HG02642 (cell line): ENCODE data around the gene PPIP5K2.

Experiments used
- ATAC-seq: cut with Tn5 transposase; IDR thresholded peaks from one replicate; pipeline ENCODE4 v1.9.1; 2021; ENCODE audit warnings: mild to moderate bottlenecking; ENCODE audit not compliant: unreplicated experiment, poor library complexity

Gene PPIP5K2

GRCh38 chr5:103235891-103236290 lies 115.8 kb downstream of the PPIP5K2 start:
- ATAC-seq = no peak

DNA sequence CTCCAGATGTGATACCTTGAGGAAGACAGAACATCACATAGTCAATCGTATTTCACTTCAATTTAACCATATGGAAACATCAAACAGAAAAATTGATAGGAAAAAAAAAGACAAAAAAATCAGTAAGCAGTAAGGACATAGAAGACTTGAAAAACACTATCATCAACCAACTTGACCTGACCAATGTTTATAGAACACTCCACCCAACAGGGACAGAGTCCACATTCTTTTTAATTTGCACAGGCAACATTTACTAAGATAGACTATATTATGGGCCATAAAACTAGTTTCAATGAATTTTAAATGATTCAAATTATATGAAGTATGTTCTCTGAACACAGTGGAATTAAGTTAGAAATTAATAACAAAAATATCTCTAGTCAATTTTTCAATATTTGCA lies 117.7 kb downstream of the PPIP5K2 start:
- ATAC-seq = no peak

- no peak for ATAC-seq
Observed at GRCh38 chr5:103243665-103244064, 123.6 kb downstream of the PPIP5K2 start.

DNA sequence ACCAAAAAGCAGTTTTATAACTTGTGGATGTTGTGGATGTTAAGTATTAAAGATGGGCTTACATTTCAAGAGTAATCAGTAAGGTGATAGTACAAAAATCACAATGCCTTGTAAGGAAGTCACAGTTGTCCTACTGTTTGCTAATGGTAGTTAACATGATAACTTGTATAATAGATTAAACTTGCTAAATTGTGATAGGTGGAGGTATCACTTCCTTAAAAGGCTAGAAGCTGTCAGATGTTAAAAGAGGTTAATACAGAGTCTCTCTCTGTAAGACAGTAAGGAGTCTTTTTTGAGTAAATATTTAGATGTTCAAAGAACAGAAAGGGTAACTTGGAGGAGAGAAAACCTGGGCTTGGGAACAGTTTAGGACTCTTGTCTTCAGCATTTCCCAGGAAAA lies 124.3 kb downstream of the PPIP5K2 start:
- no peak for ATAC-seq

GRCh38 chr5:103245761-103246160 lies 125.7 kb downstream of the PPIP5K2 start:
- ATAC-seq = no peak

GRCh38 chr5:103247118-103247517 lies 127.0 kb downstream of the PPIP5K2 start:
- ATAC-seq = no peak

GRCh38 chr5:103249068-103249467 lies 129.0 kb downstream of the PPIP5K2 start:
- ATAC-seq = no peak

DNA sequence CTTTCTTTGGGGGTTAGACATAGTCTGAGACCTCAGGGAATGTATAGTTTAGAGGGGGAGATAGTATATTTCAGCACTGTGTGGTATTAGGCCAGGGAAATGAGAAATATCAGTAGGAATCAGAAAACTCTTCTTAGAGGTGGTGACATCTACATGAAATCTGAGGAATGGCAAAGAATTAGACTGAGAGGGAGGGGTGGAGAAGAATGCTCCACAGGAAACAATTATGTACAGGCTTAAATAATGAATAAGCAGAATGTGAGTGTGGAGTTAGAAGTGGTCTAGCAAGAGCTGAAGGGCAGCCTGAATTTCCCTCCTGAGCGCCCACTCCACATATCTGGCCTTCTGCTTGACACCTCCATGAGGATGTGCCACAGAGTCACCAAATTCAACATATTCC lies 134.8 kb downstream of the PPIP5K2 start:
- no peak for ATAC-seq

- ATAC-seq = no peak
Observed at GRCh38 chr5:103255691-103256090, 135.6 kb downstream of the PPIP5K2 start.

GRCh38 chr5:103256178-103256577 lies 136.1 kb downstream of the PPIP5K2 start:
- ATAC-seq = no peak

DNA sequence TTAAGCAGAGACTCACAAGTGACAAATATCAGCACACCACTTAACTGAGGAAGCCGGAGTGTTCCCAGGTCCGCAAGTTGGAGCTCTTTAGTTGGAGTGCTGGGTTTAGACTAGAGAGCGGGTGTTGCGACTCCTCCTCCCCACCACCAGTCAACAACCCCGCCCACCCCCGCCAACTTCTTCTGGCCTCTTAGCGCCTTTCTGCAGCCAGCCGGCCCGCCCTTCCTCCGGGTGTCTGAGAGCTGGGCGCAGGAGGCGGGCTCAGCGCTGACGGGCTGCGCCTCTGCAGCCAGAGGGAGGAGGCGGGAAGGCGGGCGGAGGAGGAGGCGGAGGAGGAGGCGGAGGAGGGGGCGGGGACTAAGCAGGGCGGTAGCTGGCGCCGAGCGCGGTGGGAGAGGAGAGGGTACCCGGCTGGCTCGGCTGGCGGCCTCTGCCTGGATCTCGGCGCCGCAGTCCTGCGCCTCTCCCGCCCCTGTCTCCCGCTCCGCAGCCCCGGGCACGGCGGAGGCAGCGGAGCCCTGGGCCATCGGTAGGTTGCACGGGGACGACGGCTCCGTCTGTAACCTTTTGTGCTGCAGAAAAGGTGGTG lies 138.4 kb downstream of the PPIP5K2 start, which contains the start of gene MACIR:
TSS of gene MACIR (plus strand) at position 396 of the 589 bp plus-strand sequence. CDS start 17,157 bp downstream, outside the sequence.
- ATAC-seq = peak; percentile 82

DNA sequence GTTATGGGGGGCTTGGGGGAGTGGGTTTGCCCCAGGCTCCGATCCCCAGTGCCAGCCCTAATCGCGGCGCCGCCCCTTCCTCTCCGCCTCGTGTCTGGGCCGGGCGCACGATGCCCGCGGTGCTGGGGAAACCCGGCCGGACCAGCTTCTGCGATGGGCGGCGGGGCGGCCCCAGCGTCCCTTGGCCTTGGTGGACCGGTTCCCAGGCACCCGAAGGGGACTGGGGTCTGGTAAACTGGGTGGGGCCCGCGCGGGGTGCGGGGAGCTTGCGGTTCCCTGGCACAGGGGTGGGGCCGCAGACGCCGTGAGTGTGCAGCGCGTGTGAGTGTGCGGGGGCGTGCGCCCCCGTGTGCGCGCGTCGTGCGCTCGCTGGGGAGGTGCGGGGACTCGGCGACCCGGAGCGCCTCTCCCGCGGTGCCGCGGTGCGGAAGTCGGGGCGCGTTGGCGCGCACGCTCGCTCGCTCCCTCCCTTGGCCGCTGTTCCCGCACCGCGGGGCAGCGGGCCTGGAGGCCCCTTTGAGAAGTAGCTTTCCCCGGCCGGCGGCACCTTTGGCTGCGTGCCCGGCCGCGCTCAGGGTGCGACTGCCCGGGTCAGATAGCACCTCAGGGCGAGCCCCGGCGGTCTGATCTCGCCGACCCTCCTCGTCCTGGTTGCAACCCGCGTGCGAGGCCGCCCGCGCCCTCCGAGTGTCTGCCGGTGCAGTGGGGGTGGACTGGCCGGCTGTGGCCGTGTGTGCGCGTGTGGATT lies 139.0 kb downstream of the PPIP5K2 start:
- peak; percentile 46 for ATAC-seq

DNA sequence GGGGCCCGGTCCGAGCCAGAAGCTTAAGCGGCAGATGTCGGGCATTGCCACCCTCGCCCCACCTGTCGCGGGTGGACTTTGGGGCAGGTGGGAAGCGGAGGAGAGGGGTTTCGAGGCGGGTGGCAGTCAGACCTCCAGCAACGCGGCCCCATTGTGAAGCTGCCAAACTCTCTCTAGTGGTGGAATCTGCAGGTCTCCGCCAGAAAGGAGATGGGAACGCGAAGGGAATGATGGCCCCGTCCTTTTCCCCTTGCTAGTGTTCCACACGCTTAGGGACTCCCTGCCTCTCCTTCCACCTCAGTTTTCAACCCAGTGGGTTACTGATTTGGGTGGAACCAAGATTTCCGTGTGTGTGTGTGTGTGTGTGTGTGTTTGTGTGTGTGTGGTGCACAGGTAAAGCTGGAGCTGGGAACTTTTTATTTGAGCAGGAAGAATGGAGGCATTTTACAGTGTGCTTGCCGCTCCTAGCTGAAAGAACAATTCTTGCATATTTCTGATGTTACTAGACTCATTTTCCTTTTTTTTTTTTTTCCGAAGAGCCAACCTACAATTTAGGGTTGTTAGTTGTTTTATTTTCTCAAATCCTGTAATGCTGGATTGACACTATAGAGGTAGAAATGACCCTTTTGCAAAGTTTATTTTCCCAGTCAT lies 139.7 kb downstream of the PPIP5K2 start:
- ATAC-seq = no peak

DNA sequence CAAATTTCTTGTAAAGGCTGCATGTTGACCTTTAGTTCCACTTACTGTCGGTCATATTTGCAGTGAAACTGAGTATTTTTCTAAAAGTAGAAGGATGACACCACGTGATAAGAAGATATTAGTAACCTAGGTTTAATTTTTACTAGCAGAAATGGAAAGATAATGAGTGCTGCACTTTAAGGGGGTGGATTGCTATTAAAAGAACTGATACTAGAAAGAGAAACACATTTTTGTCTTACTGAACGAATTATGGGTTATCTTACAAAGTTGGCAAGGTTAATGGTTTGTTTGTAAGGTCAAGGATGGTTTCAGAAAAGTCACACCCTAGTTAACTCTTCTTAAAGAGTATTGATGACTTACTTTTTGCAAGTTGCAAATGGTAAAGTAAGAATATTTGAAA lies 140.8 kb downstream of the PPIP5K2 start:
- peak; percentile 16 for ATAC-seq
